ENCODE measurements around the gene IL17C. TPM values are rescaled to one million over a fixed set of nuclear protein-coding genes. Genes with fewer than 3 reads are reported as not detected.

IL17C gene
- total RNA-seq, 1 donor from 2014 or later, result 0.26 TPM

- Mint-ChIP-seq H3K36me3 (ENCODE audit: low read depth, unreplicated experiment) (no peaks in the 10 kb centered on the region), H3K27ac (ENCODE audit: unreplicated experiment) (no peak within 1 kb of the TSS), H3K9me3 (ENCODE audit: unreplicated experiment) (no peaks in the 10 kb centered on the region), H3K27me3 (ENCODE audit: unreplicated experiment) (peaks cover 17% of the 10 kb centered on the region), H3K4me3 (ENCODE audit: unreplicated experiment) (no peak within 1 kb of the TSS), H3K4me1 (ENCODE audit: unreplicated experiment) (no peaks in the 10 kb centered on the region)
- no peak for TF ChIP-seq CTCF (IDR thresholded peaks at IDR 0.05; ENCODE audit: unreplicated experiment)
- DNase-seq (ENCODE audit: low spot score), result peak; percentile 83
These were observed 48.3 kb downstream of the IL17C start, which contains the start of gene SNAI3 for GRCh38 chr16:88686439-88687253. Gene SNAI3, minus strand, starts transcription at chr16:88686507. Its CDS starts 101 bp downstream, at chr16:88686406.

DNA sequence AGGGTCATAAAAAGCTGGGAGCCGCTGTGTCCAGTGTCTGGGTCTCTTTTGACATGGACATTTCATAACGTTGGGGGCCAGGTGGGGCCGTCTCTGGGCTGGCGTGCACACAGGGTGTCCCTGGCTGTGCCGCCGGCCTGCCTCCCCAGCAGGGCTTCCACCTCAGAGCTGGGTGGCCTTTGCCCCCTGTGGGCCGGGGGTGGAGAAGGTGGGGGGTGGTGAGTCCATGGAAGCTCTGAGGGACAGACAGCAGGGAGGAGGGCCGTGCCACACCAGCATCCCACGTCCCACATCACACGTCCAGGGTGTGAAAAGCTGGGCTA lies 48.8 kb downstream of the IL17C start:
- peaks cover 17% of the 10 kb centered on the region for H3K27me3 Mint-ChIP-seq (ENCODE audit: unreplicated experiment)
- H3K27ac Mint-ChIP-seq (ENCODE audit: unreplicated experiment), result no peak overlapping the region
- no peaks in the 10 kb centered on the region for H3K9me3 Mint-ChIP-seq (ENCODE audit: unreplicated experiment)
- H3K36me3 Mint-ChIP-seq (ENCODE audit: low read depth, unreplicated experiment), result no peaks in the 10 kb centered on the region
- H3K4me3 Mint-ChIP-seq (ENCODE audit: unreplicated experiment), result no peak overlapping the region
- no peak for DNase-seq (ENCODE audit: low spot score)
- H3K4me1 Mint-ChIP-seq (ENCODE audit: unreplicated experiment), result no peaks in the 10 kb centered on the region
- TF ChIP-seq CTCF (IDR thresholded peaks at IDR 0.05; ENCODE audit: unreplicated experiment), result no peak

DNA sequence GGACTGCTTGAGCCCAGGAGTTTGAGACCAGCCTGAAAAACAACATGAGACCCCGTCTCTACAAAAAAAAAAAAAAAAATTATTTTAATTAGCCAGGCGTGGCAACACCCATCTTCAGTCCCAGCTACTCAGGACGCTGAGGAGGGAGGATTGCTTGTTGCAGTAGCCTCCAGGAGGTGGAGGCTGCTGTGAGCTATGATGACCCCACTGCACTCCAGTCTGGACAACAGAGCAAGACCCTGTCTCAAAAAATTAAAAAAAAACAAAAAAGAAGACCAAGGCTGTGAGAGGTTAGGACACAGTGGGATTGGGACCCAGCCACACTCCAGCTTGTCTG lies 49.3 kb downstream of the IL17C start:
- H3K27me3 Mint-ChIP-seq (ENCODE audit: unreplicated experiment), result peaks cover 17% of the 10 kb centered on the region
- no peak overlapping the region for H3K4me3 Mint-ChIP-seq (ENCODE audit: unreplicated experiment)
- no peak overlapping the region for H3K27ac Mint-ChIP-seq (ENCODE audit: unreplicated experiment)
- no peaks in the 10 kb centered on the region for H3K36me3 Mint-ChIP-seq (ENCODE audit: low read depth, unreplicated experiment)
- TF ChIP-seq CTCF (IDR thresholded peaks at IDR 0.05; ENCODE audit: unreplicated experiment), result no peak
- H3K4me1 Mint-ChIP-seq (ENCODE audit: unreplicated experiment), result no peaks in the 10 kb centered on the region
- no peaks in the 10 kb centered on the region for H3K9me3 Mint-ChIP-seq (ENCODE audit: unreplicated experiment)
- DNase-seq (ENCODE audit: low spot score), result no peak

- no peak for DNase-seq (ENCODE audit: low spot score)
- H3K9me3 Mint-ChIP-seq (ENCODE audit: unreplicated experiment), result no peaks in the 10 kb centered on the region
- H3K27ac Mint-ChIP-seq (ENCODE audit: unreplicated experiment), result no peak overlapping the region
- no peaks in the 10 kb centered on the region for H3K4me1 Mint-ChIP-seq (ENCODE audit: unreplicated experiment)
- H3K27me3 Mint-ChIP-seq (ENCODE audit: unreplicated experiment), result peaks cover 17% of the 10 kb centered on the region
- no peak overlapping the region for H3K4me3 Mint-ChIP-seq (ENCODE audit: unreplicated experiment)
- no peak for TF ChIP-seq CTCF (IDR thresholded peaks at IDR 0.05; ENCODE audit: unreplicated experiment)
- no peaks in the 10 kb centered on the region for H3K36me3 Mint-ChIP-seq (ENCODE audit: low read depth, unreplicated experiment)
These were observed 49.8 kb downstream of the IL17C start for GRCh38 chr16:88688013-88688778.

Other genes with a start within 250 kb of the IL17C start
- 6.8 TPM for gene ZFPM1, start 185.3 kb upstream of the IL17C start, total RNA-seq (ENCODE audit: unreplicated experiment)
- gene ZC3H18, start 68.2 kb upstream of the IL17C start, total RNA-seq (ENCODE audit: unreplicated experiment), result 49.3 TPM
- gene CYBA, start 12.5 kb downstream of the IL17C start, total RNA-seq (ENCODE audit: unreplicated experiment), result 140 TPM
- gene MVD, start 24.5 kb downstream of the IL17C start, total RNA-seq (ENCODE audit: unreplicated experiment), result 123 TPM
- gene SNAI3, start 47.9 kb downstream of the IL17C start, total RNA-seq (ENCODE audit: unreplicated experiment), result 2.6 TPM
- gene RNF166, start 67.8 kb downstream of the IL17C start, total RNA-seq (ENCODE audit: unreplicated experiment), result 74.2 TPM
- gene CTU2, start 67.9 kb downstream of the IL17C start, total RNA-seq (ENCODE audit: unreplicated experiment), result 20.8 TPM
- gene PIEZO1, start 146.6 kb downstream of the IL17C start, total RNA-seq (ENCODE audit: unreplicated experiment), result 428 TPM
- gene CDT1, start 165.2 kb downstream of the IL17C start, total RNA-seq (ENCODE audit: unreplicated experiment), result 16.2 TPM
- 80.7 TPM for gene APRT, start 173.4 kb downstream of the IL17C start, total RNA-seq (ENCODE audit: unreplicated experiment)
- gene GALNS, start 218.4 kb downstream of the IL17C start, total RNA-seq (ENCODE audit: unreplicated experiment), result 24.7 TPM
- gene TRAPPC2L, start 218.6 kb downstream of the IL17C start, total RNA-seq (ENCODE audit: unreplicated experiment), result 65.3 TPM
- gene PABPN1L, start 228.1 kb downstream of the IL17C start, total RNA-seq (ENCODE audit: unreplicated experiment), result not detected